IMR-90 (cell line): Measurements from ENCODE around the gene KCNK3.

Experiments
- SMC3 ChIP-seq: fragments of 150-350 bp; IDR thresholded peaks from 2 replicates; pipeline ENCODE4 v1.6.1; 2016; ENCODE audit warnings: low read depth, mild to moderate bottlenecking, antibody characterized with exemption, low read length, moderate library complexity
- TF ChIP-seq, protein P1 (sequence below): conservative IDR thresholded peaks from 2 replicates; pipeline ENCODE4 v1.5.1; 2012; ENCODE audit warnings: mild to moderate bottlenecking, low read depth, low read length, improper control_type of control experiment

DNA sequence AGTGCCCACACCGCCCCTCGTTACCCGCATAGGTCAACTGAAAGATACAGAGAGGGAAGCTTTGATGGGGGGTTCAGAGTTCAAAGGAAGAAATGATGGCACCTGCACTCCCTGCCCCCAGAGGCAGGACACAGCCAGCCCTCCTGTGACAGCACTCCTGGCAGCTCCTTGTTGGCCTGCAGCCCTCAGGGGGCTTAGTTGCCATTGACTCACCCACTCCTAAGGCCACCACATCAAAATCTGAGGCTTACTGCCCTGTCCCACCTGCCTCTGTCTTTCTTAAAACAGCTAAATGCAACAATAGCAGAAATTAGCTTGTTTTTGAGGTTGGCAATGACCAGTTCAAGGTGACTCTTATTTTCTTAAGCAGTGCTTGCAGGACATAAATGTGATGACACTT lies 39.9 kb downstream of the KCNK3 start:
- no peak for TF ChIP-seq SMC3
- TF ChIP-seq, protein P1, sequence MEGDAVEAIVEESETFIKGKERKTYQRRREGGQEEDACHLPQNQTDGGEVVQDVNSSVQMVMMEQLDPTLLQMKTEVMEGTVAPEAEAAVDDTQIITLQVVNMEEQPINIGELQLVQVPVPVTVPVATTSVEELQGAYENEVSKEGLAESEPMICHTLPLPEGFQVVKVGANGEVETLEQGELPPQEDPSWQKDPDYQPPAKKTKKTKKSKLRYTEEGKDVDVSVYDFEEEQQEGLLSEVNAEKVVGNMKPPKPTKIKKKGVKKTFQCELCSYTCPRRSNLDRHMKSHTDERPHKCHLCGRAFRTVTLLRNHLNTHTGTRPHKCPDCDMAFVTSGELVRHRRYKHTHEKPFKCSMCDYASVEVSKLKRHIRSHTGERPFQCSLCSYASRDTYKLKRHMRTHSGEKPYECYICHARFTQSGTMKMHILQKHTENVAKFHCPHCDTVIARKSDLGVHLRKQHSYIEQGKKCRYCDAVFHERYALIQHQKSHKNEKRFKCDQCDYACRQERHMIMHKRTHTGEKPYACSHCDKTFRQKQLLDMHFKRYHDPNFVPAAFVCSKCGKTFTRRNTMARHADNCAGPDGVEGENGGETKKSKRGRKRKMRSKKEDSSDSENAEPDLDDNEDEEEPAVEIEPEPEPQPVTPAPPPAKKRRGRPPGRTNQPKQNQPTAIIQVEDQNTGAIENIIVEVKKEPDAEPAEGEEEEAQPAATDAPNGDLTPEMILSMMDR, result no peak
